ENCODE measurements around the gene PTH2R. TPM values are rescaled to one million over a fixed set of nuclear protein-coding genes. Genes with fewer than 3 reads are reported as not detected.

PTH2R gene
- total and polyA plus RNA-seq, 4 donors: 0.01 to 1.5 (median 0.08) TPM; not detected in 1

GRCh38 chr2:208399201-208399600 lies 7.4 kb upstream of the PTH2R start:
- Histone ChIP-seq H3K4me1 (ENCODE audit: control insufficient read depth in 4 of 4, insufficient read depth in 4 of 4, low read length in 3 of 4) (no peaks in the 10 kb centered on the region), H3K27me3 (ENCODE audit: control insufficient read depth in 4 of 4, insufficient read depth in 4 of 4, low read length in 3 of 4) (peaks cover 0 to 4% (median 0%) of the 10 kb centered on the region in 4 donors), H3K9ac (ENCODE audit: low read depth in 1 of 2, low read length in 2 of 2) (no peak overlapping the region), H3K27ac (ENCODE audit: low read depth in 1 of 2, low read length in 2 of 2) (no peak overlapping the region), H3K36me3 (ENCODE audit: control insufficient read depth in 4 of 4, insufficient read depth in 3 of 4, low read depth in 1 of 4, low read length in 3 of 4) (no peaks in the 10 kb centered on the region), H3K4me3 (ENCODE audit: low read depth in 1 of 3, low read length in 3 of 3) (no peak overlapping the region), H3K9me3 (ENCODE audit: control insufficient read depth in 4 of 4, low read length in 3 of 4) (peaks cover 0 to 8% (median 2%) of the 10 kb centered on the region in 4 donors)
- DNase-seq (ENCODE audit: low spot score): no peak
- WGBS: 59% methylated on average over 1 of the region's 1 CpG
- TF ChIP-seq HNF4G (IDR thresholded peaks at IDR 0.05) (no peak), NR2F2 (IDR thresholded peaks at IDR 0.05) (no peak), HNF4A (conservative IDR thresholded peaks at IDR 0.05) (no peak), FOXA1 (IDR thresholded peaks at IDR 0.05) (no peak), CTCF (IDR thresholded peaks at IDR 0.05; ENCODE audit: low read depth, low read length, missing input control) (no peak), SP1 (IDR thresholded peaks at IDR 0.05) (no peak), FOXA2 (IDR thresholded peaks at IDR 0.05) (no peak), MAX (IDR thresholded peaks at IDR 0.05) (no peak), RXRA (IDR thresholded peaks at IDR 0.05) (no peak), YY1 (IDR thresholded peaks at IDR 0.05) (no peak), ATF3 (IDR thresholded peaks at IDR 0.05) (no peak), ZBTB33 (IDR thresholded peaks at IDR 0.05) (no peak)

- Histone ChIP-seq H3K4me1 (ENCODE audit: control insufficient read depth in 4 of 4, insufficient read depth in 4 of 4, low read length in 3 of 4) (peaks cover 3 to 10% (median 6%) of the 10 kb centered on the region in 4 donors), H3K4me3 (ENCODE audit: low read depth in 1 of 3, low read length in 3 of 3) (no peak overlapping the region), H3K27me3 (ENCODE audit: control insufficient read depth in 4 of 4, insufficient read depth in 4 of 4, low read length in 3 of 4) (peaks cover 3 to 10% (median 7%) of the 10 kb centered on the region in 4 donors), H3K9ac (ENCODE audit: low read depth in 1 of 2, low read length in 2 of 2) (no peak overlapping the region), H3K36me3 (ENCODE audit: control insufficient read depth in 4 of 4, insufficient read depth in 3 of 4, low read depth in 1 of 4, low read length in 3 of 4) (no peaks in the 10 kb centered on the region), H3K27ac (ENCODE audit: low read depth in 1 of 2, low read length in 2 of 2) (no peak overlapping the region), H3K9me3 (ENCODE audit: control insufficient read depth in 4 of 4, low read length in 3 of 4) (peaks cover 0 to 4% (median 0%) of the 10 kb centered on the region in 4 donors)
- TF ChIP-seq RAD21 (IDR thresholded peaks at IDR 0.05) (peak; percentile 62 to 68), CTCF (IDR thresholded peaks at IDR 0.05; ENCODE audit: low read depth, low read length, missing input control) (peak; percentile 26), TAF1 (conservative IDR thresholded peaks at IDR 0.05) (no peak)
- no peak for DNase-seq (ENCODE audit: low spot score)
- WGBS: 20% methylated on average over 9 of the region's 9 CpGs
Observed at GRCh38 chr2:208407667-208408066, 1.1 kb downstream of the PTH2R start.
